DMS114 treated with DMSO at 0.1 percent for 48 hours (cell line): ENCODE measurements around the gene IGSF3.

Experiments
- DNase-seq: peaks from one replicate; lab custom pipeline; 2025; ENCODE audit not compliant: unreplicated experiment; lab: John Stamatoyannopoulos, UW

IGSF3 gene

GRCh38 chr1:116686723-116687352 is 19.3 kb upstream of the IGSF3 start:
- no peak for DNase-seq

GRCh38 chr1:116686175-116686574 is 18.6 kb upstream of the IGSF3 start:
- DNase-seq: no peak

DNA sequence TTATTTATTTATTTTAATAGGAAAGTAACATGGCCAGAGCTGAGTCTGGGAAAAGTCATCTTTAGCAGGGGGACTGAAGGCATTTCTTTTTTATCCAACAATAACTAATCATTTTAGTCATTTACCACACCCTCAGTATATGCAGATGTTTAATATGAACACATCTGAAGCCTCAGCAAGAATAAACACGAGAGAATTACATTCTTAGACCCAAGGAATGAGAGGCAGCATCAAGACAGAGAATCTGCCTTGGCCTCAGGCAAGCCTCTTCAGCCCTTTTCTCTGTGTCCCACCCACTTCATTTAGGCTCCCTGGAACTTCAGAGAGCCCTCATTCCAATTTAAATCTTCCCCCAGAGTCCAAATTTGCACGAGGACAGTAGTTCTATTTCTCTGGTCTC is 17.0 kb upstream of the IGSF3 start:
- no peak for DNase-seq

- no peak for DNase-seq
Measured at GRCh38 chr1:116682641-116683221, 15.2 kb upstream of the IGSF3 start.

GRCh38 chr1:116681343-116681899 is 13.9 kb upstream of the IGSF3 start:
- DNase-seq: no peak

DNA sequence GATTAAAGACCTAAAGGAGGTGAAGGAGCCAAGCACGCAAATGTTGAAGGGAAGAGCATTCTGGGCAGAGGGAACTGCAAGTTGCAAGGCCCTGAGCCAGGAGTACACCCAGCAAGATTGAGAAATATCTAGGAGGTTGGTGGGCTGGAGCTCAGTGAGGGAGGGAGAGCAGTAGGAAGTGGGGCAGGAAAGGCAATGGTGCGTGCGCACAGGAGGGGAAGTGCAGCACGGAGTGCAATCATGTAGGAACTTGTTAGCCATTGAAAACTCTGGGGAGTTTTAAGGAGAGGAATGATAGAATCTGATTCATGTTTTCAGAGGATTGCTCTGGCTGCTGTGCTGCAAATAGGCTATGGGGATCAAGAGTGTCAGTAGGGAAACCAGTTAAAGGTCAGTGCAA is 13.2 kb upstream of the IGSF3 start:
- DNase-seq: no peak

GRCh38 chr1:116679828-116680628 is 12.5 kb upstream of the IGSF3 start:
- DNase-seq: no peak

GRCh38 chr1:116679091-116679827 is 11.7 kb upstream of the IGSF3 start:
- no peak for DNase-seq

DNA sequence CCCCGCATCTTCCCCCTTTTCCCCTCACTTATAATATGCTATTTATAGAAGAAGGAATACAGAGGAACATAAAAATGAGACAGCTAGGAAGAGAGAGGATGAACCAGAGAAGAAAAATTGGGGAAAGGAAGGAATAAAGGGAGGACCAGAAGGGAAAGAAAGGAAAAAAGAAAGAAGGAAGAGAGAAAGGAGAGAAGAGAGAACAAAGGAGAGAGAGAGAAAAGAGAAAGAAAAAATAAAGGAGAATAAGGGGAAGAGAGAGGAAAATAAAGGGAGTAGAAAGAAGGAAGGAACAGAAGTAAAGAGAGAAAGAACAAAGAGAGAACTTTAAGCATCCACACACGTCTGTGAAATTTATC is 11.2 kb upstream of the IGSF3 start:
- no peak for DNase-seq

DNA sequence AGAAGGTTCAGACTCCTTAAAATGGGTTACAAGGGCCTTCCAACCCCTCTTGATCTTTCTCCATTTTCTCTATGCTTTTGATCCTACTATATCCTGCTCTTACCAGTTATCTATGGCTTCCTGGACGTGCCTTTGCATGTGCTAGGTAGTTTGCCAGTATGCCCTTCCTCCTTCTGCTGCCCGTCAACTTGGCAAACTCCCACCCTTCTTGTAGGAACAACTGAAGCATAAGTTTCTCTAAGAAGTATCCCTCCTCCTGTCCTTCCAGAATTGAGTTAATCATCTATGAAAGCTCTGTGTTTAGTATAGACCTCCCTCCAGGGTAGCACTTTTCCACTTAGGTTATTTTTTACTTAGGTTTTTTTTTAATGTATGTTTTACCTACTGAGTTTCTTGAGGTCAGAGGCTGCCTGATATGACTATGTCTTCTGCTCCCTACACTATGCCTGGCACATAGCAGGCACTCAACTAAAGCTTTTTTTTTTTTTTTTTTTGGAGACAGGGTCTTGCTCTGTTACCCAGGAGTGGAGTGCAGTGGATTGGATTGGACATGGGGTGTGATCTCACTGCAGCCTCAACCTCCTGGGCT is 10.0 kb upstream of the IGSF3 start:
- no peak for DNase-seq

- DNase-seq: no peak
Measured at GRCh38 chr1:116676291-116676690, 8.8 kb upstream of the IGSF3 start.

DNA sequence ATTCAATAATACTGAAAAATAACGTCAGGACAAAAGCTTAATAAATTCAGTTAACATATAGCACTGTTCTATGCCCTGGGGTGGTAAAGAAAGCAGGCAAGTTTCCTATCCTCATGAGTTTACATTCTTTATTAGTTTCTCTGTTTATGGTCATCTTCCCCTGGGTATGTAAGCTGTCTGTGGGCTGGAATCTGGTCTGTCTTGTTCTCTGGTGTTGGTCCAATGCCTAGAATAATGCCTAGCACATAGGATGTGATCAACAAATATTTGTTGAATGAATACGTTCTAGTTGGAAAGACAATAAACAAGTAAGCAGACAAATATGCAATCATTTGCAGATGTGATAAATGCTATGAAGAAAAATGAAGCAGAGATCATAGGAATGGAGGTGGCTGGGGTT is 7.2 kb upstream of the IGSF3 start:
- no peak for DNase-seq

- DNase-seq: no peak
Measured at GRCh38 chr1:116674011-116674531, 6.5 kb upstream of the IGSF3 start.

DNA sequence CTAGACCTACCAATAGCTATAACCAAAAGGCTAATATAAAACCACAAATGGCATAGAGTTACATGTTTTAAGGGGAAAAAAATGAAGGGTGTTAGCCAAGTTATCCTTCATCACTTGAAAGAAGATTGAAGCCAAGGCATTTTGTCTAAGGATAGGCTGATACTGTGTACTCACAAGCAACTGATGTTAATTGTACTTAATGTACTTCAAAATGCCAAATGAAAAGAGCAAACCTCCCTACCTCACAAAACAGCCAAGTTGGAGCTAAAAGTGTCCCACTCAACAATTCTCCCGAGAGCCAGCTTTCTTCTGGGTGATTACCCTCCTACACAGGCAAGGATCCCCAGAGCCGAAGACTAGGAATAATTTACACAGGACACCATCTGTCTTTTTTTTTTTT is 4.4 kb upstream of the IGSF3 start:
- DNase-seq: no peak

- no peak for DNase-seq
Measured at GRCh38 chr1:116671072-116671760, 3.7 kb upstream of the IGSF3 start.

GRCh38 chr1:116668277-116668676 is 744 bp upstream of the IGSF3 start:
- DNase-seq: no peak

- DNase-seq: no peak
Measured at GRCh38 chr1:116667078-116667574, 407 bp downstream of the IGSF3 start.

- no peak for DNase-seq
Measured at GRCh38 chr1:116666187-116667077, 1.1 kb downstream of the IGSF3 start.

GRCh38 chr1:116664978-116665371 is 2.6 kb downstream of the IGSF3 start:
- DNase-seq: no peak
